ENCODE data around the gene RABEP2.
"Not testable (repeated sequence)": the region's sequence is repeated elsewhere in the genome, so short reads cannot be mapped to it uniquely, and the experiment has no call there.

RABEP2 gene

GRCh38 chr16:28878083-28878926 is 46.7 kb downstream of the RABEP2 start, which contains the start of gene ATP2A1:
Gene ATP2A1, plus strand, starts transcription at chr16:28878488. Its CDS starts 184 bp downstream, at chr16:28878672.
- no peak for DNase-seq (ENCODE audit: low read depth)

- no peak for DNase-seq (ENCODE audit: low read depth)
Observed at GRCh38 chr16:28877655-28878000, 47.4 kb downstream of the RABEP2 start.

GRCh38 chr16:28876973-28877654 is 47.9 kb downstream of the RABEP2 start:
- DNase-seq (ENCODE audit: low read depth): no peak

- peak; percentile 11 for DNase-seq (ENCODE audit: low read depth)
Observed at GRCh38 chr16:28876019-28876659, 48.9 kb downstream of the RABEP2 start.

- DNase-seq (ENCODE audit: low read depth): no peak
Observed at GRCh38 chr16:28875134-28876018, 49.7 kb downstream of the RABEP2 start.

- DNase-seq (ENCODE audit: low read depth): no peak
Observed at GRCh38 chr16:28874406-28874805, 50.6 kb downstream of the RABEP2 start.

GRCh38 chr16:28873543-28874201 is 51.4 kb downstream of the RABEP2 start:
- no peak for DNase-seq (ENCODE audit: low read depth)

GRCh38 chr16:28872952-28873351 is 52.1 kb downstream of the RABEP2 start:
- DNase-seq (ENCODE audit: low read depth): no peak

- no peak for DNase-seq (ENCODE audit: low read depth)
Observed at GRCh38 chr16:28869201-28869600, 55.8 kb downstream of the RABEP2 start.

- DNase-seq (ENCODE audit: low read depth): not testable (repeated sequence)
Observed at GRCh38 chr16:28867646-28868045, 57.4 kb downstream of the RABEP2 start.

- DNase-seq (ENCODE audit: low read depth): no peak
Observed at GRCh38 chr16:28867241-28867640, 57.8 kb downstream of the RABEP2 start.

- no peak for DNase-seq (ENCODE audit: low read depth)
Observed at GRCh38 chr16:28866454-28866804, 58.6 kb downstream of the RABEP2 start.

GRCh38 chr16:28865722-28866453 is 59.1 kb downstream of the RABEP2 start:
- DNase-seq (ENCODE audit: low read depth): no peak

- DNase-seq (ENCODE audit: low read depth): no peak
Observed at GRCh38 chr16:28865001-28865688, 59.9 kb downstream of the RABEP2 start.

- DNase-seq (ENCODE audit: low read depth): peak; percentile 45
Observed at GRCh38 chr16:28863929-28864793, 60.9 kb downstream of the RABEP2 start.

GRCh38 chr16:28859326-28859725 is 65.7 kb downstream of the RABEP2 start:
- DNase-seq (ENCODE audit: low read depth): no peak

- peak; percentile 17 for DNase-seq (ENCODE audit: low read depth)
Observed at GRCh38 chr16:28858421-28858820, 66.6 kb downstream of the RABEP2 start.
